Skeletal muscle satellite cell (primary cell): ENCODE data around the gene MTNR1A. TPM values are rescaled to one million over a fixed set of nuclear protein-coding genes. Genes with fewer than 3 reads are reported as not detected.

Experiments used
- H3K27me3 ChIP-seq: 2 replicates; pipeline ENCODE4 v1.7.0; 2013; ENCODE audit warnings: low read length; ENCODE audit not compliant: control insufficient read depth, insufficient read depth
- H3K36me3 ChIP-seq: 2 replicates; pipeline ENCODE4 v1.7.0; 2013; ENCODE audit warnings: mild to moderate bottlenecking, control low read depth, low read length; ENCODE audit not compliant: insufficient read depth
- H3K4me1 ChIP-seq: 2 replicates; pipeline ENCODE4 v1.7.0; 2013; ENCODE audit warnings: low read length; ENCODE audit not compliant: control insufficient read depth, insufficient read depth
- H3K4me2 ChIP-seq: 2 replicates; pipeline ENCODE4 v1.7.0; 2013; ENCODE audit warnings: mild to moderate bottlenecking, low read length
- H3K4me3 ChIP-seq: 2 replicates; pipeline ENCODE4 v1.7.0; 2013; ENCODE audit warnings: low read length
- H3K9ac ChIP-seq: 2 replicates; pipeline ENCODE4 v1.7.0; 2013; ENCODE audit warnings: mild to moderate bottlenecking, low read depth, low read length, moderate library complexity
- H3K9me3 ChIP-seq: replicated peaks from 2 replicates; pipeline ENCODE4 v1.7.0; 2013; ENCODE audit warnings: mild to moderate bottlenecking, control low read depth, low read length
- small RNA-seq: library from RNA; depleted of rRNA; stranded (forward); fragments of <200 nt; gene quantifications from one replicate; pipeline ENCODE3, GENCODE V24; 2012

The MTNR1A gene

GRCh38 chr4:186485561-186486062 is 69.8 kb downstream of the MTNR1A start:
- Histone ChIP-seq H3K27me3 (no peaks in the 10 kb centered on the region), H3K9me3 (no peaks in the 10 kb centered on the region), H3K4me2 (peak overlapping the region; percentile 81), H3K4me3 (peak overlapping the region; percentile 60), H3K36me3 (no peaks in the 10 kb centered on the region), H3K9ac (no peak overlapping the region), H3K4me1 (peaks cover 8% of the 10 kb centered on the region)

- Histone ChIP-seq H3K9ac (no peak overlapping the region), H3K9me3 (no peaks in the 10 kb centered on the region), H3K4me3 (peak overlapping the region; percentile 60)
Observed at GRCh38 chr4:186485150-186485549, 70.2 kb downstream of the MTNR1A start.

GRCh38 chr4:186483656-186484055 is 71.7 kb downstream of the MTNR1A start:
- Histone ChIP-seq H3K9ac (no peak overlapping the region), H3K4me3 (no peak overlapping the region)

More at GRCh38 chr4:186485150-186485549, 70.2 kb downstream of the MTNR1A start:
- Histone ChIP-seq H3K27me3 (no peaks in the 10 kb centered on the region), H3K4me2 (peak overlapping the region; percentile 81), H3K36me3 (no peaks in the 10 kb centered on the region), H3K4me1 (peaks cover 8% of the 10 kb centered on the region)

More at GRCh38 chr4:186483656-186484055, 71.7 kb downstream of the MTNR1A start:
- Histone ChIP-seq H3K27me3 (no peaks in the 10 kb centered on the region), H3K4me2 (no peak overlapping the region), H3K9me3 (no peaks in the 10 kb centered on the region), H3K36me3 (no peaks in the 10 kb centered on the region), H3K4me1 (peaks cover 8% of the 10 kb centered on the region)

Small RNA genes lying within 50 kb of the gene (small RNA-seq; reads per million reads assigned to genes)
- gene RNU6-1055P, result not detected
